Lower leg skin (tissue), 3 donors: ENCODE results near the gene KLK4.

ENCODE experiments used
- POLR2A ChIP-seq, 2 donors: fragments of 450-650 bp; IDR thresholded peaks; one replicate each; pipeline ENCODE4 v1.6.1; 2016 to 2017; ENCODE audit warnings: antibody characterized with exemption in 2 of 2, mild to moderate bottlenecking in 1 of 2, moderate library complexity in 1 of 2
- TF ChIP-seq, protein P1 (sequence below), 3 donors: fragments of 450-650 bp; IDR thresholded peaks; one replicate each; pipeline ENCODE4 v1.5.1; 2016; ENCODE audit warnings: antibody characterized with exemption in 3 of 3, mild to moderate bottlenecking in 3 of 3, moderate library complexity in 2 of 3

DNA sequence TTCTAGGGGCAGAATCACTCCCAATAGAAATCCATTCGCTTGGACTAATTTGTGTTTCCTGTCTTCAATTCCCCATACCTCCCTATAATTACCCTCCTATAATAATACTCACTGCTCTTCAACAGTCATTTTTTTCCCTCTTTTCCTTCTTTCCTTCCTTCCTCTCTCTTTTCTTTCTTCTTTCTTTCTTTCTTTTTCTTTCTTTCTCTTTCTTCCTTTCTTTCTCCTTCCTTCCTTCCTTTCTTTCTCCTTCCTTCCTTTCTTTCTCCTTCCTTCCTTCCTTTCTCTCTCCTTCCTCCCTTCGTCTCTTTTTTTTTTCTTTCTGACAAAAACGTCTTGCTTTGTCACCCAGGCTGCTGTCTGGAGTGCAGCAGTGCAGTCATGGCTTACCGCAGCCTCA, 33.6 kb upstream of the KLK4 start:
- TF ChIP-seq, protein P1, sequence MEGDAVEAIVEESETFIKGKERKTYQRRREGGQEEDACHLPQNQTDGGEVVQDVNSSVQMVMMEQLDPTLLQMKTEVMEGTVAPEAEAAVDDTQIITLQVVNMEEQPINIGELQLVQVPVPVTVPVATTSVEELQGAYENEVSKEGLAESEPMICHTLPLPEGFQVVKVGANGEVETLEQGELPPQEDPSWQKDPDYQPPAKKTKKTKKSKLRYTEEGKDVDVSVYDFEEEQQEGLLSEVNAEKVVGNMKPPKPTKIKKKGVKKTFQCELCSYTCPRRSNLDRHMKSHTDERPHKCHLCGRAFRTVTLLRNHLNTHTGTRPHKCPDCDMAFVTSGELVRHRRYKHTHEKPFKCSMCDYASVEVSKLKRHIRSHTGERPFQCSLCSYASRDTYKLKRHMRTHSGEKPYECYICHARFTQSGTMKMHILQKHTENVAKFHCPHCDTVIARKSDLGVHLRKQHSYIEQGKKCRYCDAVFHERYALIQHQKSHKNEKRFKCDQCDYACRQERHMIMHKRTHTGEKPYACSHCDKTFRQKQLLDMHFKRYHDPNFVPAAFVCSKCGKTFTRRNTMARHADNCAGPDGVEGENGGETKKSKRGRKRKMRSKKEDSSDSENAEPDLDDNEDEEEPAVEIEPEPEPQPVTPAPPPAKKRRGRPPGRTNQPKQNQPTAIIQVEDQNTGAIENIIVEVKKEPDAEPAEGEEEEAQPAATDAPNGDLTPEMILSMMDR (IDR thresholded peaks at IDR 0.05) = no peak
- TF ChIP-seq POLR2A (IDR thresholded peaks at IDR 0.05) = no peak
